GM18505 (cell line): ENCODE measurements around the gene B4GALT2.
A peak's percentile ranks its signal among the peaks of the same experiment; 100 is the strongest.

ENCODE experiments used
- ATAC-seq: cut with Tn5 transposase; IDR thresholded peaks from one replicate; pipeline ENCODE4 v1.9.1; 2021; ENCODE audit not compliant: unreplicated experiment
- POLR2A ChIP-seq: IDR thresholded peaks from 4 replicates; pipeline ENCODE4 v1.6.1; 2011; ENCODE audit warnings: borderline replicate concordance; ENCODE audit not compliant: insufficient read depth, insufficient read length; ENCODE audit errors: extremely low read depth

Gene B4GALT2

GRCh38 chr1:43979261-43979527 lies 184 bp downstream of the B4GALT2 start:
- TF ChIP-seq POLR2A, result no peak
- no peak for ATAC-seq

- ATAC-seq, result no peak
- TF ChIP-seq POLR2A, result peak; percentile 13
Measured at GRCh38 chr1:43979528-43980254, 681 bp downstream of the B4GALT2 start.

- no peak for TF ChIP-seq POLR2A
Measured at GRCh38 chr1:43980255-43981134, 1.5 kb downstream of the B4GALT2 start.

GRCh38 chr1:43981135-43981491 lies 2.1 kb downstream of the B4GALT2 start:
- ATAC-seq, result no peak
- no peak for TF ChIP-seq POLR2A

More at GRCh38 chr1:43980255-43981134, 1.5 kb downstream of the B4GALT2 start:
- no peak for ATAC-seq

GRCh38 chr1:43981636-43982035 lies 2.6 kb downstream of the B4GALT2 start:
- no peak for ATAC-seq
- no peak for TF ChIP-seq POLR2A

GRCh38 chr1:43982241-43982640 lies 3.2 kb downstream of the B4GALT2 start:
- no peak for ATAC-seq
- no peak for TF ChIP-seq POLR2A

GRCh38 chr1:43982808-43983207 lies 3.8 kb downstream of the B4GALT2 start:
- TF ChIP-seq POLR2A, result no peak

GRCh38 chr1:43983253-43983899 lies 4.4 kb downstream of the B4GALT2 start:
- TF ChIP-seq POLR2A, result no peak

More at GRCh38 chr1:43982808-43983207, 3.8 kb downstream of the B4GALT2 start:
- ATAC-seq, result no peak

GRCh38 chr1:43984855-43985254 lies 5.8 kb downstream of the B4GALT2 start:
- no peak for TF ChIP-seq POLR2A
- ATAC-seq, result no peak

More at GRCh38 chr1:43983253-43983899, 4.4 kb downstream of the B4GALT2 start:
- ATAC-seq, result no peak

- no peak for TF ChIP-seq POLR2A
Measured at GRCh38 chr1:43985984-43986595, 7.1 kb downstream of the B4GALT2 start.

GRCh38 chr1:43986712-43987111 lies 7.7 kb downstream of the B4GALT2 start:
- TF ChIP-seq POLR2A, result no peak
- ATAC-seq, result no peak

More at GRCh38 chr1:43985984-43986595, 7.1 kb downstream of the B4GALT2 start:
- no peak for ATAC-seq

GRCh38 chr1:43987159-43987902 lies 8.3 kb downstream of the B4GALT2 start:
- no peak for TF ChIP-seq POLR2A
- ATAC-seq, result no peak
